Pancreas (tissue), 10 donors: Measurements from ENCODE around the gene KXD1. TPM values are rescaled to one million over a fixed set of nuclear protein-coding genes. Genes with fewer than 3 reads are reported as not detected.

Experiments used
- ATAC-seq, 4 donors: fragments of 200-7000 bp; cut with Tn5 transposase; one replicate each; pipeline versions ENCODE4 v1.8.0 to v1.9.1; 2020; ENCODE audit warnings: mild to moderate bottlenecking in 4 of 4, moderate library complexity in 4 of 4
- DNase-seq, 6 donors: peaks; one replicate each; pipeline ENCODE4 v3.0.0-alpha.2; 2020
- FAIRE-seq: peaks from 2 replicates; lab custom pipeline; 2012; peaks lifted over from hg19 to GRCh38; lab: Jason Lieb, UNC
- H3K27ac ChIP-seq, 4 donors: fragments of 200-600 bp; sonication (generic); 1 replicate in 3 of 4; 2 replicates in 1 of 4; pipeline versions ENCODE4 v1.5.0 to v1.8.0; 2020
- H3K27me3 ChIP-seq, 4 donors: fragments of 200-600 bp; one replicate each; pipeline ENCODE4 v1.8.0; 2021
- H3K36me3 ChIP-seq, 3 donors: fragments of 200-600 bp; sonication (generic) in 1 of 3; one replicate each; pipeline versions ENCODE4 v1.5.0 to v1.8.0; 2020 to 2021
- H3K4me1 ChIP-seq, 3 donors: fragments of 200-600 bp; one replicate each; pipeline ENCODE4 v1.8.0; 2021
- H3K4me3 ChIP-seq, 4 donors: fragments of 200-600 bp; sonication (generic) in 2 of 4; one replicate each; pipeline versions ENCODE4 v1.5.0 to v1.8.0; 2020 to 2021
- H3K9me3 ChIP-seq, 4 donors: fragments of 200-600 bp; one replicate each; pipeline ENCODE4 v1.8.0; 2021
- CTCF ChIP-seq, 4 donors: fragments of 200-600 bp; sonication (generic) in 3 of 4; IDR thresholded peaks; one replicate each; pipeline versions ENCODE4 v1.5.0 to v1.8.0; 2021; ENCODE audit warnings: antibody characterized with exemption in 4 of 4
- WGBS, 2 donors: extraction: QIAGEN DNeasy Blood & Tissue Kit; methylation state at CpG; one replicate each; pipeline ENCODE4 v1.1.7; 2013; 5-methylcytosine and 5-hydroxymethylcytosine counted together
- intact Hi-C, 3 donors: fragments of 100-400 bp; cut with DNase I; formaldehyde crosslinking; loops; one replicate each; pipeline versions ENCODE4 v1.11.1 to v1.14.2; 2022
- polyA plus RNA-seq, 2 donors: library from polyadenylated mRNA; stranded (reverse); fragments of 200-250 nt; gene quantifications; one replicate each; pipeline ENCODE4 v1.2.3, GENCODE V29; 2013
- total RNA-seq, 6 donors: library from RNA; stranded (reverse); fragmentation: NEBNext Ultra II Directional in 4 of 6; extraction: Animal tissue kit (Norgen Biotek cat#: 25700) in 4 of 6; gene quantifications; one replicate each; pipeline versions ENCODE4 v1.2.1 to v1.2.4, GENCODE V29; 2021 to 2023
- donor health status: healthy with polysubstance abuse.
- donor health status: DM: no; HTN: no; CAD: no; lungs with moderate emphysema.
- donor health status: DM: no; HTN: no; CAD: no.
- donor health status: control.
- donor health status: control.
- donor health status: Bipolar disorder and iron deficiency.
- donor health status: DM: yes; HTN: yes; CAD: no.
- donor health status: DM: no; HTN: no; CAD: no.
- donor health status: DM: no; HTN: no; CAD: no.
- donor health status: DM: yes; HTN: yes; CAD: no.

The KXD1 gene
- total and polyA plus RNA-seq, 8 donors: 33.4 to 66.9 (median 42.2) TPM

GRCh38 chr19:18603255-18603957 is 45.7 kb downstream of the KXD1 start:
- peaks cover 0 to 17% (median 5%) of the 10 kb centered on the region in 4 donors for H3K27me3 ChIP-seq
- 12 to 21% methylated on average over 14 to 32 of the region's 32 CpGs for WGBS, 2 donors

GRCh38 chr19:18603958-18604819 is 46.5 kb downstream of the KXD1 start:
- H3K9me3 ChIP-seq: no peaks in the 10 kb centered on the region
- peak in 1 of 6 donors; percentile 37 for DNase-seq
- peaks cover 0 to 18% (median 5%) of the 10 kb centered on the region in 4 donors for H3K27me3 ChIP-seq
- no peaks in the 10 kb centered on the region for H3K36me3 ChIP-seq
- FAIRE-seq: no peak
- H3K4me1 ChIP-seq: peaks cover 0 to 5% (median 0%) of the 10 kb centered on the region in 3 donors
- intact Hi-C loops: no loop called here
- TF ChIP-seq CTCF (IDR thresholded peaks at IDR 0.05): no peak
- no peak for ATAC-seq
- H3K27ac ChIP-seq: no peak overlapping the region
- WGBS, 2 donors: 17 to 19% methylated on average over 22 to 26 of the region's 26 CpGs
- H3K4me3 ChIP-seq: no peak overlapping the region

More at GRCh38 chr19:18603255-18603957, 45.7 kb downstream of the KXD1 start:
- H3K27ac ChIP-seq: no peak overlapping the region
- no peak for TF ChIP-seq CTCF (IDR thresholded peaks at IDR 0.05)
- H3K4me3 ChIP-seq: no peak overlapping the region
- intact Hi-C loops: no loop called here
- no peak for DNase-seq
- no peak for FAIRE-seq
- H3K36me3 ChIP-seq: no peaks in the 10 kb centered on the region
- no peak for ATAC-seq
- H3K9me3 ChIP-seq: no peaks in the 10 kb centered on the region
- H3K4me1 ChIP-seq: peaks cover 0 to 5% (median 0%) of the 10 kb centered on the region in 3 donors

- TF ChIP-seq CTCF (IDR thresholded peaks at IDR 0.05): no peak
- no peaks in the 10 kb centered on the region for H3K9me3 ChIP-seq
- ATAC-seq: no peak
- no peak overlapping the region for H3K4me3 ChIP-seq
- no peaks in the 10 kb centered on the region for H3K36me3 ChIP-seq
- peaks cover 0 to 5% (median 0%) of the 10 kb centered on the region in 3 donors for H3K4me1 ChIP-seq
- H3K27me3 ChIP-seq: peaks cover 0 to 24% (median 5%) of the 10 kb centered on the region in 4 donors
- intact Hi-C loops: no loop called here
- DNase-seq: no peak
- H3K27ac ChIP-seq: no peak overlapping the region
- WGBS, 2 donors: 16 to 17% methylated on average over 10 of the region's 10 CpGs
- no peak for FAIRE-seq
These were observed 47.1 kb downstream of the KXD1 start for GRCh38 chr19:18604820-18605159.

- Histone ChIP-seq H3K27ac (no peak overlapping the region), H3K9me3 (no peaks in the 10 kb centered on the region), H3K27me3 (peaks cover 0 to 28% (median 5%) of the 10 kb centered on the region in 4 donors), H3K4me3 (no peak overlapping the region), H3K4me1 (peaks cover 0 to 5% (median 0%) of the 10 kb centered on the region in 3 donors), H3K36me3 (no peaks in the 10 kb centered on the region)
- intact Hi-C loops: no loop called here
- 9 to 12% methylated on average over 17 of the region's 17 CpGs for WGBS, 2 donors
- FAIRE-seq (no peak), DNase-seq (no peak), ATAC-seq (no peak)
- no peak for TF ChIP-seq CTCF (IDR thresholded peaks at IDR 0.05)
These were observed 47.5 kb downstream of the KXD1 start for GRCh38 chr19:18605196-18605545.
